NCI-H1092 (cell line): ENCODE data around the gene GSC2.

Source experiments
- DNase-seq: peaks from one replicate; lab custom pipeline; 2025; lab: John Stamatoyannopoulos, UW

The GSC2 gene, protein sequence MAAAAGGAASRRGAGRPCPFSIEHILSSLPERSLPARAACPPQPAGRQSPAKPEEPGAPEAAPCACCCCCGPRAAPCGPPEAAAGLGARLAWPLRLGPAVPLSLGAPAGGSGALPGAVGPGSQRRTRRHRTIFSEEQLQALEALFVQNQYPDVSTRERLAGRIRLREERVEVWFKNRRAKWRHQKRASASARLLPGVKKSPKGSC

DNA sequence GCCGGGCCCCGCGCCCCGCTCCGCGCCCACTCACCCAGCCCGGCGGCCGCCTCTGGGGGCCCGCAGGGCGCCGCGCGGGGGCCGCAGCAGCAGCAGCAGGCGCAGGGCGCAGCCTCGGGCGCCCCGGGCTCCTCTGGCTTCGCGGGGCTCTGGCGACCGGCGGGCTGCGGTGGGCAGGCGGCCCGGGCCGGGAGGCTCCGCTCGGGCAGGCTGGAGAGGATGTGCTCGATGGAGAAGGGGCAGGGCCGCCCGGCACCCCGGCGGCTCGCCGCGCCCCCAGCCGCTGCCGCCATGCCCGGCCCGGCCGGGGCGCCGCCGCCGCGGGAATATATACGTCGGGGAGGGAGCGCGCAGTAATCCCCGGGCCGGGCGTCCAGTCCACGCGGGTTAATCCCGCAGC, at the start of gene GSC2:
TSS of gene GSC2 (minus strand) at position 302 of the 400 bp plus-strand sequence. CDS start at position 293, 9 bp downstream.
- DNase-seq = no peak

DNA sequence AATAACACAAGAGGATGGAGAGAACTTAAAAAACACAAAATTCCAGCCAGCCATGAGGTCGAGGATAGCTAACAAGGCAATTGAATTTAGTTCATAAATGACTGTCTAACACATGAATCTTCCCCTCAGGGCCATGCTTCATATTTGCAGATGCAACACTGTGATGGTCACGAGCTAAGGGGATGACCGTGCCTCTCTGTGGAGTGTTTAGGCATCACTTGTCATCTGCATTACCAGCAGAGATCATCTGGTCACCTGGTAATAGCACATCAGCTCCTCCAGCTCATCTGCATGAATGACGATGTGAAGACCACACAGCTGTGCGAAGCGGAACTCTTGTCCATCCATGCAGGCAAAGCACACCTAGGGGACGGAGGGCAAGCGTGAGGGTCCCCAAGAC, 49.4 kb upstream of the GSC2 start:
- no peak for DNase-seq

DNA sequence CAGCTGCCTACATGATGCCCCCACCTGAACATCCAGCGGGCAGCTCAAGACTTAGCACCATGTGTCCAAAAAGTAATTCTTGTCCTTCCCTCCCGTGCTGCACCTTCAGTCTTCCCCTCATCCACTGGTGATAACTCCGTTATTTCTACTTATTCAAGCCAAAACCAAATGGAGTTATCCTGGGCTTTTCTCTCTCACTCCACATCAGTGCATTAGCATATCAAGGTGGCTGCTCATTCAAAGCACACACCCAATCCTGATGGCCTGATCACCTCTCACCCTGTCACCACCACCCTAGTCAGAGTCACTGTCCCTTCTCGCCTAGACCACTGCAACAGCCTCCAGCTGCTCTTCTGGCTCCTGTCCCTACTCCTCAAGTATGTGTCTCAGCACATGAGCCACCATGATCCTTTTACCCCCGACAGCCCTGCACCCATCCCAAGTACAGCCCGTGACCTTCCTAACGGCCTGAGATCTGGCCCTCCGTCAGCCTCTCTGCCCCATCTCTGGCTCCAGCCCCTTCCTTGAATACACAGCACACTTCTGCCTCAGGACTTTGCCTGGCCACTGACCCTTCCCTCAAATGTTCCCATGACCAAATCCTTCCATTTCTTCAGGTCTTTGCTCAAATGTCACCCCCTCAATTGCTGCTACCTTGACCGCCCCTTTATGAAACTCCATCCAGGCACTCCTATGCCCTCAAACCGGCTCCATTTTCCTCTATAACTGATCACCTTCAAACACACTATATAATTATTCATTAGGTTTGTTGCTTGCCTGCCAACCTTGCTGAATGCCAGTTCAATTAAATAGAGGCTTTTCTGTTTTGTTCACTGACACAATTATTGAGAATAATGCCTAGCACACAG, 48.1 kb upstream of the GSC2 start:
- DNase-seq = no peak

DNA sequence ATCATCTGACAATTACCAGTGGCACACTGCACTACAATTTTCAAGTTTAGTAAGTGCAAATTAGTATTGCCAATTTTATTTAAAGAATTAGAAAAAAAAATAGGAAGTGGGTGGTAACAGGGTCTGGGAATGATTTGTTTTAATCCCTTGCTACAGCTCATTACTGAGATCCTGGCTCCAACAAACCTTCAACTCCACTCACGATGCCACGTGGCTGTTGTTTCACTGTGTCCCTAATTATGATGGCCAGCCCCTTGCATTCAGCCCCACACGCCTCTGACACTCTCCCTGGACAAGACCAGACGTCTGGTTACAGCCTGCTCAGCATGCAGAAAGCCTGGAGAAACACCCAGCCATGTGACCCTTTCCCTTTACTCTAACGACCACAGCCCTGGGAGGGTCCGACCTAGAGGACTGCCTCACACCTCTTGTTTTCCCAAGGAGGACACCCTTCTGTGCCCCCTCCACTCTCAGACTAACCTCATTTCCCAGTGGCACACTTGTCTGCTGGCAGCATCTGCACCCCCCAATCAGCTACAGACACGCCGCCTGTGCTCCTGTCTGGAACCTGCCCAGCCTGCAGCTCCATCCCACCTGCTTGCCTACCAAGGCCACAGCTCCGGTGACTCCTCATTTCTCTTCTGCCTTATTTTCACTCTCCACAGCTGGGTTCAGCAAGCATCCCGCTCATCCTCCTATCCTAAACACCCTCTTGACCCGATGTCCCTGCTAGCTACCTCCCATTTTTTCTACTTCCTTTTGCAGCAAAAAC, 46.9 kb upstream of the GSC2 start:
- DNase-seq = no peak

DNA sequence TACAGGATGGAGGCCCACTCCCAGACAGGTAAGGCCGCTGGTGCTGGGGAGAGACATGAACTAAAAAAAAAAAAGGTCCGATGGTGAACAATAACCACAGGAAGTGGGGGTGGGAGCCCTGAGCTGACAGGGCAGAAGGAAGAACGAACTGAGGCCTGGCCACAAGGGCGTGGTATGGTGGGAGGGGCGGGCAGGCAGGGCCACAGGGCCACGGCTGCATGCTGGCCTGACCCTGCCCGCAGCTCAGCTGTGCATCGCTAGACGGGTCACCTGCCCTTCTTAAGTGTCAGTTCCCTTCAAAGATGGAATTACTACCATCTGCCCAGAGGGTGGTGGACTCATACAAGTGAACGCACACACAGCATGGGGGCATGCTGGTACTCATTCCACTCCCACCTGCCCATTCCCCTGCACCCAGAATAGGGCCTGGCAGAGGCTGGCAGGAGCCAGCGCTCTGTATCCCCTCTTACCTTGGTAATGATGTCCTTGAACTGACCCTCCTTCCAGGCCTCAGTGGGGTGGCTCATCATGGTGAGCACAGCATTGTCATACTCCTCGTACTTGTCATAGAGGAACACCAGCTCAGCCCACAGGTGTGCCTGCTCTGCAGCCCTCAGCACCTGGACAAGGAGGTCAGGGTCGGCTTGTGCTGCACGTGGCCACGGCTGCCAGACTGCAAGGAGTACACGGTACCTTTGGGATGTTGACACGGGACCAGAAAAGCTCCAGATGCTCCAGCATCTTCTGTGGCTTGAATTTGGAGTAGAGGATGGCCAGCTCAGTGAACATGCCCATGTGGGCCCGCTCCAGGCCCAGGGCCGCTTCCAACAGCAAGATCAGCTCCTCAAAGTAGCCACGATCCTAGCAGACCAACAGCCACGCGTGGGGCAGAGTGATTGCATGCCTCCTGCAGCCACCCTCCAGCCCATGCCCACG, 46.0 kb upstream of the GSC2 start:
- DNase-seq = no peak

DNA sequence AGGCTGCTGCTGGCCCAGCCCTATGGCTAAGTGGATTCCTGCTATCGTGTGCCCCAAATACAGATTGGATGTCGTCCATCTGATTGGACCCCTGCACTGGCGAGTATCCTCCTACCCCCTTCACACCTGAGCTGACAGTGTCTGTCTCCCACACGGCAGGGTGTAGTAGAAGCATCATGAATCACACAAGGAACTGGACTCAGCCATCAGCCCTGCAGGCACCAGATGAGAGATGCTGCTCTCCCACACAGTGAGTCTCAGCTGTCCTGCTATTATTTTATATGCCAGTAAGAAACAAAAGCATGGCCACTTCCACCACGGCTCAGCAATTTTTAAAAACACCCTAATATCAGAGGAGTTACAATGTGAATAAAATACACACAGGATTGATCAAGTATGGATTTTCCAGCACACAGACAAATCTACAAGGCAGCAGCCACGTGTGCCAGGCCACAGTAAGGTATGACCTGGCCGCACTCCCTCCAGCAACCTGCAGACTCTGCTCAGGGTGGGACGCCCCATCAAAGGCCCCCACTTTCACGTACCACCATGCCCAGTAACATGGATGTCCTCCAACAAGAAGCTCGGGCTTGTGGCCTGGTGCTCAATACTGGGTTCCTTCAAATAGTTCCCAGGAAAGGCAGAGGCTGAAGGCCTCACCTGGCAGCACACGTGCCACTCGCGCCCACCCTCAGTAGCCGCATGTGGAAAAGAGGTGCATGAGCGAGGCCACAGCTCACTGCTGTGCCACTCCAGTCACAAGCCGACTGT, 44.9 kb upstream of the GSC2 start:
- no peak for DNase-seq

DNA sequence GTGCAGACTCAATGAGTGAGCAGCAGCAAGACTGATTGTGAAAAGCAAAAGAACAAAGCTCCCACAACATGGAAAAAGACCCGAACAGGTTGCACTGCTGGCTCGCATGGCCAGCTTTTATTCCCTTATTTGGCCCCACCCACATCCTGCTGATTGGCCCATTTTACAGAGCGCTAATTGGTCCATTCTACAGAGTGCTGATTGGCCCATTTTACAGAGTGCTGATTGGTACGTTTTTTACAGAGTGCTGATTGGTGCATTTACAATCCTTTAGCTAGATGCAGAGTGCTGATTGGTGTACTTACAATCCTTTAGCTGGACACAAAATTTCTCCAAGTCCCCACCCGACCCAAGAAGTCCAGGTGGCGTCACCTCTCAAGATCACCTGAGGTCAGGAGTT, 43.8 kb upstream of the GSC2 start:
- no peak for DNase-seq

DNA sequence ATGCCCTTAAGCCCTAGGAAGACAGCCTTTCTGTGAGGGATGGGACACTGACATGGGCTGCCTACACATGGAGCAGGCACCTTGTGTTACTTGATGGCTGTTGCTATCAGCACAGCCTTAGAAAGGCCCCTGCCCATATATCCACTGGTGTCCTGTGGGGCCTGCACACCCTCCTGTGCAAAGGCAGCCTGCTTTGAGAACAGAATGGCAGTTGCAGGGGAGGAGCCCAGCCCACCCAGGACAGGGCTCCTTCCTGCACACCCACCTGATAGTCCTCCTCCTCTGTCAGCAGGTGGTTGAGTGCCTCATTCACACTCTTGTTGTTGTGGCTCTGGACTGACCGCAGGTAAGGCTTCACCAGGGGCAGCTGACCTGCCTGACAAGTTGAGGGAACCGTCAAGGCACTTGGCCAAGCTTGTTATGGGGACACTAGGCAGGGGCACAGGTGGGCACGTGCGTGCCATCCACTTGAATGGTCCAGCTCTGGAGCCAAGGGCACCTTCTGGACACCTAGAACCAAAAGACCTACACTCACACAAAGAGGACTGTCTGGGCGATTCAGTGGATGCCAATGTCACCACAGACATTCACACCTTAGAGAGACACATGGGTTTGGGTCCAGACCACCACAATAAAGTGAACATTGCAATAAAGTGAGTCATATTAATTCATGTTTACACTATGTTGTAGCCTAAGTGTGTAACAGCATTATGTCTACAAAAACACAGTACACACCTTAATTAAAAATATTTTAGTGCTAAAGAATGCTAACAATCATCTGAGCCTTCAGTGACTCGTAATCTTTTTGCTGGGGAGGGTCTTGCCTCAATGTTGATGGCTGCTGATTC, 37.8 kb upstream of the GSC2 start:
- DNase-seq = no peak

DNA sequence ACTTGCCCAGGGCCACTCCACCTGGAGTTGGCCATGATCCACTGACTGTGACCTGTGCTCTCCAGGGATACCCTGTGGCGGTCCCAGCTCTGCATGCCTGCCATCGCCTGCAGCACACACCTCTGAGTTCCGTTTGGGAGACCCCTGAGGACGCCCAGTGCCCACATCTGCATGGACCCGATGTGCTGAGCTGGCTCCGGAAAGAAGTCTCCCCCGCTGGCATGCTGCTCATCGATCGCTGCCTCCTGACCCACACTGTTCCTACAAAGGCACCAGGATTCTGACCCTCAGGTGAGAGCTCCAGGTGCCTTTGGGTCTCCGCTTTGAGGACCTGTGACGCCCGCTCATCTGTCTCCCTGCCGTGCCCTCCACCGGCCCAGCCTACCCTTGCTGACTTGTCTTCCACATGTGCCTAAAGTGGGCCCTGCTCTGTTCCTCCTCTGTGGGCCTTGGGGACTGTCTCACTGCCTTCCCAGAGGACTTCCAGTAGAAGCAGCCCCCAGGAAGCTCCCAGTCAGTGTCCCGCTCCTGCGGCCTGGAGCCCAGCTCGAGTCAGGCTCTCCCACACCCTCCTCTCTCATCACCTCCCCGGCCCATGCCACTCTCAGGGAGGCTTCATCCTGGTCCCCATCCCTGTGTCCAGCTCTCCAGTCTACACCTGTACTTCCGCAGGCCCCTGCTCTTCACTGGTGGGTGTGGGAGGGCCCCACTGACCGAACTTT, 34.3 kb upstream of the GSC2 start:
- no peak for DNase-seq

DNA sequence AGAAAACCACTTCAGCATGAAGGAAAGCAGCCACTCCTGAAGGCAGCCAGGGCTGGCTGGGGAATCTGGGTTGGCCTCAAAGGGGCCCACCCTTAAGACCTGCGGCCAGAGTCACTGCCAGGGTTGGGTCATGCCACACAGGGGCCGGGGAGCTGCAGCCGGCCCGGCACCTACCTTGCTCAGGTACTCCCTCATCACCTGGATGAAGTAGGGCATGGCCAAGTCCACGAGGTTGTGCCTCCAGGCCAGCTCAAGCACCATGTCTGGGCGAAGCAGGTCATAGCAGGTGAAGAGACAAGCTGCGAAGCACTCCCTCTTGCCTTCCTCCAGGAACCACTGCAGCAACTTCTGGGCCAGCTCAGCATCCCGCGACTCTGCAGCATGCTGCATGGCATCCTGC, 33.1 kb upstream of the GSC2 start:
- no peak for DNase-seq

DNA sequence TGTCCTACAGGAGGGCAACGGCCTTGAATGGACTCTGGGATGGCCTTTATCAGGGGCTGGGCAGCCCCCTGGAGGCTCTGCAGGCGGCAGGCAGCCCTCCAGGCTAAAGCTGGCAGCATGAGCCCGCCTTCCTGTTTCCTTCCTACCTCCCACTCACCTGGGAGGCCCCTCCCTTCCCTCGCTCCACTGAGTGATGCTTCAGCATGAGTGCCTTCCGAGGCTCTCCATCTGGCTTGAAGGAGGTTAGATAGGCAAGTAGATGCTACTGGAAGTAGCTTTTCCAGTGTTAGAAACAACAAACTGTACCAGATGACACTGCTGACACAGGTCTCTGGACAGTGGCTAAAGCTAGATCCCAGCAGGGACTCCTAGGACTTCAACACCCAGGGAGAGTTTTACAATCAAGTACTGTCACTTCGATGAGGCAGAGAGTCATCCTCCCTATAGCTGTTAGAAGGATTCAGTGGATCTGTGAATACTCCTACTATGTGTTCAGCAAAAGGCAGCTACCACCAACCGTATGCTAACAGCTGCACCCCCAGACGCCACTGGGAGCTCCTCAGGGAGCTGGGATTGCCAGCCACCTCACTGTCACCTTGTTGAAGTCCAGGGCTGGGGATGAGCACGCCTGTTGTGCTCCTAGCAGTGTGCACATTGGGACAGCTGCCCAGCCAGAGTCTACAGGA, 32.5 kb upstream of the GSC2 start:
- no peak for DNase-seq

DNA sequence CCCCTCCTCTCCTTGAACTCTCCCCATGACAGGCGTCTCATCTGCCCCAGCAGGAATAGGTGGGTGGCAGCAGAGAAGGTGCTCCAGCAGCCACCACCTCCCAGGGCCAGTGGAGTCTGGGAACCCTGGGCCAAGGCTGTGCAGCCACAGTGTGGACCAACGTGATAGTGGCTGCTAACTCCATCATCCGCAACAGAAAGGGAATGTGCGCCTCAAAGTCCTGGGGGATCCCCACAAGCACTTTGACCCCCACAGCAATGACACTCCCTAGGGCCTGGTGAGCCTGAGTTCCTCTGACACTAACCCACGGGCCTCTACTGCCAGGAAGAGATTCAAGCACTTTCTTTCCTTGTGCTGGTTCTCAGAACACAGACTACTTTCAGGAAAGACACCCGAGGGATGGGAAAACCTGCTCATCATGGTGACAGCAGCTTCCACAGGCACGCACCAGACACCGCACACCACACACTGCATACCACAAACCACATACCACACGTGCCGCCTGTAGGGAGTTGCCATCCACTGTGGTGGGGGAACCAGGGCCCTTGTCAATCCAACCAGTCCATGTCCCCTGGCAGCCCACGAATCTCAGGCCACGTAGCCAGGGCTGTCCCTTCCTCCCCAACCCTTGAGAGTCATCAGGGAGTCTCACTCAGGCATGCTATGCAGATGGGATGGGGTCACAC, 31.8 kb upstream of the GSC2 start:
- no peak for DNase-seq

DNA sequence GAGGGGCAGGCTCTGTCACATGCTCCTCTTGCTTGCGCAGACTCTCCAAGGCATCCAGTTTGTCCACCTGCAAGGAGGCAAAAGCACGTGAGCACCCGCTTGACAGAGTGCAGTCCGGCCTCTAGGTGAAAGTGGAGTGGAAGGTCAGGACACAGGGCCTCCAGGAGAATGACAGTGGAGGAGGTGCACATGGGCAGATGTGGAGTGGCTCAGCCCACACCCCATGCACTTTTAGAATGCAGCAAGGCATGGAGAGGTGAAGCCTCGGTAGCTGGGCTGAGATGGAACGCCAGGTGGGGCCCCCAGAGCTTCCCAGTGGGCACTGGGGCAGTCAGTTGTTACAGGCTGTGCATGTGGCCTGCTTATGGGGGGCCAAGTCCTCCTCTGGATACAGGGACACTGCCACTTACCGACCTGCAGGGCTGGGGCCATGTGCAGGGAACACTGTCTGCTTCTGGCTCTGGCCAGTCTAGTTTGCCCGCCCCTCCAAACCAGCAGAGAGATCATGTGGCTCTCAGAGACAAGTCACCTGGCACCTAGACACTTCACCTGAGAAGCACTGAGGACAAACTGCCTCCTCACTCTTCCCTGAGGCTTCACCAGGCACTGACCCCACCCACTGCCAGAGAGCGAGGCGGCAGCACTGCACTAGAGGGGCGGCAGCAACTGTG, 30.8 kb upstream of the GSC2 start:
- no peak for DNase-seq

DNA sequence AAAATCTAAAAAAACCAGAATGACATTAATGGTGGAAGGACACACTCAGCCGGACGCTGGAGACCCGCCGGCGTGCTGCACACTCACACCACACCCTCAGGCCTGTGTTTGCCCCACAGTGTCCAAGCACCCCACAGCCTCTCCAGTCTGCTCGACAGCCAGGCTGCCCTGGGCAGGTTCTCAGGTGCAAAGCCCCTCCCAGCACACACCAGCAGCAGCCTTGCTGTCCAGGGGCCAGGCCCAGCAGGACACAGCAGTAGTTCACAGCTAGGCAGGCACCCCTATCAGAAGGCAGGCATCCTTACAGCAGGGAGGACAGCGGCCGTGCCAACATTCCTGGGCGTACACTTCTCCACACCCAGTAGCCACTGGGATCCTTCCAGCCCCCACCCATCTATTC, 30.1 kb upstream of the GSC2 start:
- no peak for DNase-seq

DNA sequence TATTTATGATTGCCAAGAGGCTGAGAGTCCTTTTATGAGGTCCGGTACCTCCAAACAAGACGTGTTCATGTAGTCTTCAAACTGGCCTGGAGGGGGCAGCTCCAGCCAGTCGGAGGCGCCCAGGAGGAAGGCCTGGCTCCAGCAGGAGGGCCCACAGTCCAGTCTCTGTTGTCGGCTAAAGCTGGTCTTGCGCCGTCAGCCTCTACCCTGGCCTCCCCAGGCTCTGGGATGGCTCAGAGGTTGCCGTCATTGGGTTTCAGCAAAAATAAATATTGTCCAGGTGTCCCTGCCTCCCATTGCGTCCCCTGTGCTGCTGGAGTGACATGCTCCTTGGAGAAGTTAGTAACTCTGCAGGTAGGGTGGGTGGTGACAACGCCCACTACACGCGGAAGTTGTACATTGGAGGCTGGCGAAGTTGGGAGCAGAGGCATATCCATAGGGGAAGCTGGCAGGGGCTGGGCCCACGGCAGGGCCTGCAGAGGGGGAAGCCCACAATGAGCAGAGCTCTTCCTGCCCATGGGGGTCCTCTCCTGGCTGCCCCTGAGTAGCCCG, 29.5 kb upstream of the GSC2 start:
- peak; percentile 15 for DNase-seq

DNA sequence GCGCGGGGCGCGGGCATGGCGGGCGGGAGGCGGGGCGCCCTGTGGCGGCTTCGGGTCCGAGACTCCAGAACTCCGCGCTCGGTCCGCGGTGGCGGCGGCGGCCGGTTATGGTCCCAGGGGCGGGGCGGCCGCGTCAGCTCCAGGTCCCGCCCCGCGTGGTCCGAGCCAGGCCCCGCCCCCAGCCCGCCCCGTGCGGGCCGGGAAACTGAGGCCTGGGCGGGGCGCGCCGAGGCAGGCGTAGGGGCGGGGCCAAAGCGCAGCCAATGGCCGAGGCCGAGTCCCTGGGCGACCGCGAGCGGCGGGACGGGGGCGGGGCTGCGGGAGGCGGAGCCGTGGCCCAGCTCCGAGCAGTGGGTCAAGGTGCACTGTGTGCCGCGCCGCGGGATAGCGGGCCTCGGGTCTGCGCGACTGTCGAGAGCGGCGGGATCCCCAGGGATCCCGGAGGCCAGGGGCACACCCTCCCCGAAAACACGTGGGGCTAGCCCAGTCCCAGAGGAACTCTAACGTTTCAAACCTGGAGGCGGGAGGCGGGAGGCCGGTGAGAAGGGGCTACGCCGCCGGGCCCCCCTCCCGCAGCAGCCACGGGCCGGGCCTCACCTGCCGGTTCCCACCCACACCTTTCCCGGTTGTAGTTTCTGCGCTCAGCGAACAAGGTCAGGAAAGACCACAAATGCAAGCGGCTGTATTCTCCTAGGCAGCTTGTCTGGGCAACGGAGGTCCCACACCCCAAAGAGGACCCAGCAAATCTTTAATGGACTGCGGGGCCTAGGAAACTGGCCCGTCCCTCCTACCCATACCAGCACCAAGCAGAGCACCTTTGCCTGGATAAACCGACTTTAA, 28.8 kb upstream of the GSC2 start, which contains the start of gene SLC25A1:
TSS of gene SLC25A1 (minus strand) at position 80 of the 840 bp plus-strand sequence. CDS start at position 17, 63 bp downstream.
- peak; percentile 68 for DNase-seq
